Upper lobe of left lung (tissue), 4 donors: ENCODE data around the gene P4HA1.

Source experiments
- EP300 ChIP-seq, 4 donors: sonication (generic); formaldehyde crosslinking; IDR thresholded peaks; one replicate each; pipeline ENCODE4 v1.5.1; 2017; ENCODE audit warnings: antibody characterized with exemption in 4 of 4, control low read depth in 2 of 4
- TF ChIP-seq, protein P1 (sequence below), 6 experiments: fragments of 450-650 bp in 4 of 6; fragments of 200-600 bp in 2 of 6; sonication (generic) in 2 of 6; IDR thresholded peaks; one replicate each; pipeline ENCODE4 v1.5.1; 2016 to 2019; ENCODE audit warnings: antibody characterized with exemption in 6 of 6

- TF ChIP-seq, protein P1, sequence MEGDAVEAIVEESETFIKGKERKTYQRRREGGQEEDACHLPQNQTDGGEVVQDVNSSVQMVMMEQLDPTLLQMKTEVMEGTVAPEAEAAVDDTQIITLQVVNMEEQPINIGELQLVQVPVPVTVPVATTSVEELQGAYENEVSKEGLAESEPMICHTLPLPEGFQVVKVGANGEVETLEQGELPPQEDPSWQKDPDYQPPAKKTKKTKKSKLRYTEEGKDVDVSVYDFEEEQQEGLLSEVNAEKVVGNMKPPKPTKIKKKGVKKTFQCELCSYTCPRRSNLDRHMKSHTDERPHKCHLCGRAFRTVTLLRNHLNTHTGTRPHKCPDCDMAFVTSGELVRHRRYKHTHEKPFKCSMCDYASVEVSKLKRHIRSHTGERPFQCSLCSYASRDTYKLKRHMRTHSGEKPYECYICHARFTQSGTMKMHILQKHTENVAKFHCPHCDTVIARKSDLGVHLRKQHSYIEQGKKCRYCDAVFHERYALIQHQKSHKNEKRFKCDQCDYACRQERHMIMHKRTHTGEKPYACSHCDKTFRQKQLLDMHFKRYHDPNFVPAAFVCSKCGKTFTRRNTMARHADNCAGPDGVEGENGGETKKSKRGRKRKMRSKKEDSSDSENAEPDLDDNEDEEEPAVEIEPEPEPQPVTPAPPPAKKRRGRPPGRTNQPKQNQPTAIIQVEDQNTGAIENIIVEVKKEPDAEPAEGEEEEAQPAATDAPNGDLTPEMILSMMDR (IDR thresholded peaks at IDR 0.05): no peak
- TF ChIP-seq EP300 (IDR thresholded peaks at IDR 0.05): no peak
These were observed 80.9 kb downstream of the P4HA1 start for GRCh38 chr10:73015779-73016178.
